Effector memory CD8-positive, alpha-beta T cell (primary cell): Measurements from ENCODE around the gene THY1.

Experiments
- ATAC-seq: fragments of 150-1000 bp; cut with Tn5 transposase; replicated peaks from 2 replicates; pipeline ENCODE4 v1.10.0; 2021; ENCODE audit warnings: mild to moderate bottlenecking, moderate library complexity
- DNase-seq, 3 experiments: peaks; one replicate each; pipeline ENCODE4 v3.0.0; 2021
- H3K27ac Mint-ChIP-seq, 2 donors: one replicate each; pipeline ENCODE4 v1.8.0; 2022; ENCODE audit warnings: mild to moderate bottlenecking in 2 of 2, mixed read lengths in 2 of 2, moderate library complexity in 2 of 2
- H3K27me3 Mint-ChIP-seq, 2 donors: one replicate each; pipeline ENCODE4 v1.8.0; 2022; ENCODE audit warnings: mixed read lengths in 2 of 2
- H3K36me3 Mint-ChIP-seq: one replicate; pipeline ENCODE4 v1.8.0; 2022; ENCODE audit warnings: mild to moderate bottlenecking, moderate library complexity, mixed read lengths; ENCODE audit not compliant: insufficient read depth
- H3K4me1 Mint-ChIP-seq, 2 donors: one replicate each; pipeline ENCODE4 v1.8.0; 2022; ENCODE audit warnings: low read depth in 2 of 2, mixed read lengths in 2 of 2
- H3K4me3 Mint-ChIP-seq, 2 donors: one replicate each; pipeline ENCODE4 v1.8.0; 2022; ENCODE audit warnings: mild to moderate bottlenecking in 2 of 2, mixed read lengths in 2 of 2, moderate library complexity in 2 of 2
- H3K9me3 Mint-ChIP-seq, 2 donors: one replicate each; pipeline ENCODE4 v1.8.0; 2022; ENCODE audit warnings: mixed read lengths in 2 of 2

The THY1 gene

GRCh38 chr11:119420631-119421030, 2.3 kb downstream of the THY1 start:
- H3K27ac Mint-ChIP-seq, result no peak overlapping the region
- DNase-seq, result no peak
- peaks cover 77 to 91% of the 10 kb centered on the region in 2 donors for H3K27me3 Mint-ChIP-seq

DNA sequence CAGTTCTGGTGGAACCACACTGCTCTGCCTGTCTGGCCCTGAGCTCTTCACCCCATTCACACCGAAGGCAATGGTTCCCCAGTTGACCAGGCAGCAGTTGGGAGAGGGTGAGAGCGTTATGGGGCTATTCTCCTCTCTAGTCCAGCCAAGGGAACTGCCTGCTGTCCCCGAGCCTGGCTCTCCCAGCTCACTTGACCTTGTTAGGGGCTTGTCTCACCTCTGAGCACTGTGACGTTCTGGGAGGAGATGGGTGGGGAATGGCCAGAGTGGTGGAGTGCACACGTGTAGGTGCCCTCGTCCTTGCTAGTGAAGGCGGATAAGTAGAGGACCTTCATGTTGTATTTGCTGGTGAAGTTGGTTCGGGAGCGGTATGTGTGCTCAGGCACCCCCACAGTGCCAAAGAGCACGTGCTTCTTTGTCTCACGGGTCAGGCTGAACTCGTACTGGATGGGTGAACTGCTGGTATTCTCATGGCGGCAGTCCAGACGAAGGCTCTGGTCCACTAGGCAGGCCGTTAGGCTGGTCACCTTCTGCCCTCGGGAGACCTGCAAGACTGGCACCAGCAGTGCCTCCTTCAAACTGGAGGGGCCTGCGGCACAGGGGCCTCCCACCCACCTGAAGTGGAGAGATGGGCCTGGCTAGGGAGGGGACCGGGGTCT, 3.0 kb downstream of the THY1 start:
- Mint-ChIP-seq H3K9me3 (no peaks in the 10 kb centered on the region), H3K27ac (no peak overlapping the region), H3K27me3 (peaks cover 73 to 90% of the 10 kb centered on the region in 2 donors), H3K36me3 (no peaks in the 10 kb centered on the region), H3K4me1 (peaks cover 9 to 10% of the 10 kb centered on the region in 2 donors), H3K4me3 (no peak overlapping the region)
- no peak for ATAC-seq
- no peak for DNase-seq

More at GRCh38 chr11:119420631-119421030, 2.3 kb downstream of the THY1 start:
- H3K4me1 Mint-ChIP-seq, result peaks cover 10% of the 10 kb centered on the region in 2 donors
- H3K9me3 Mint-ChIP-seq, result no peaks in the 10 kb centered on the region
- no peak for ATAC-seq
- no peak overlapping the region for H3K4me3 Mint-ChIP-seq
- H3K36me3 Mint-ChIP-seq, result no peaks in the 10 kb centered on the region

- ATAC-seq (no peak), DNase-seq (no peak)
- Mint-ChIP-seq H3K9me3 (peaks cover 0 to 3% of the 10 kb centered on the region in 2 donors), H3K27me3 (peaks cover 70 to 83% of the 10 kb centered on the region in 2 donors), H3K36me3 (no peaks in the 10 kb centered on the region), H3K4me3 (no peak overlapping the region), H3K27ac (no peak overlapping the region), H3K4me1 (peaks cover 9 to 10% of the 10 kb centered on the region in 2 donors)
Observed at GRCh38 chr11:119419246-119419645, 3.7 kb downstream of the THY1 start.

- ATAC-seq (no peak), DNase-seq (no peak)
- Mint-ChIP-seq H3K27ac (no peak overlapping the region), H3K4me3 (no peak overlapping the region), H3K4me1 (peaks cover 9 to 10% of the 10 kb centered on the region in 2 donors), H3K36me3 (no peaks in the 10 kb centered on the region), H3K27me3 (peaks cover 68 to 78% of the 10 kb centered on the region in 2 donors), H3K9me3 (peaks cover 0 to 3% of the 10 kb centered on the region in 2 donors)
Observed at GRCh38 chr11:119418759-119419158, 4.2 kb downstream of the THY1 start.

GRCh38 chr11:119417726-119418540, 5.0 kb downstream of the THY1 start:
- Mint-ChIP-seq H3K4me1 (peaks cover 9 to 10% of the 10 kb centered on the region in 2 donors), H3K27ac (no peak overlapping the region), H3K36me3 (no peaks in the 10 kb centered on the region), H3K4me3 (no peak overlapping the region), H3K9me3 (peaks cover 0 to 3% of the 10 kb centered on the region in 2 donors), H3K27me3 (peaks cover 61 to 69% of the 10 kb centered on the region in 2 donors)
- DNase-seq (no peak), ATAC-seq (no peak)

- Mint-ChIP-seq H3K4me1 (peaks cover under 1 to 2% of the 10 kb centered on the region in 2 donors), H3K9me3 (peaks cover 0 to 3% of the 10 kb centered on the region in 2 donors), H3K36me3 (no peaks in the 10 kb centered on the region), H3K27ac (no peak overlapping the region), H3K27me3 (peaks cover 50 to 59% of the 10 kb centered on the region in 2 donors), H3K4me3 (no peak overlapping the region)
- DNase-seq (no peak), ATAC-seq (no peak)
Observed at GRCh38 chr11:119416606-119417580, 6.1 kb downstream of the THY1 start.

GRCh38 chr11:119415966-119416365, 7.0 kb downstream of the THY1 start:
- DNase-seq, result no peak
- Mint-ChIP-seq H3K36me3 (no peaks in the 10 kb centered on the region), H3K9me3 (peaks cover 0 to 3% of the 10 kb centered on the region in 2 donors), H3K4me3 (no peak overlapping the region), H3K27ac (no peak overlapping the region), H3K27me3 (peaks cover 45 to 53% of the 10 kb centered on the region in 2 donors), H3K4me1 (no peaks in the 10 kb centered on the region)
- no peak for ATAC-seq

DNA sequence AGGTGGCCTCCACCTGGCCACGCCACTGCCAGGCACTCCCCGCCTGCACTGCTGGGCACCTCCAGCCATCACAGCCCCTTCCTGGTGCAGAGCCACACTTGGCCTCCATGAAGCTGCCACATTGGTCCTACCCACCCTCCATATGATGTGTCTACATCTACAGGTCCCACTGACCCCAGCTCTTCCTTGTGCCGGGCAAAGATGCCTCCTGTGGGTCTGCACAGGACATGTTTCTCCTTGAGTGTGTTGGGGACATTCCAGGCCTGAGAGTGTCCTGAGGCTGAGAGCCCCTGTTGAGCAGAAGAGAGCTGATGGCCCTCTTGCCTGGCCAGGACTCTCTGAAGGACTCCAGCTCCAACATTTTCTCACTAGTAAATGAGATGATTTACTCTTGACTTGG, 7.5 kb downstream of the THY1 start:
- H3K36me3 Mint-ChIP-seq, result no peaks in the 10 kb centered on the region
- H3K9me3 Mint-ChIP-seq, result peaks cover 0 to 3% of the 10 kb centered on the region in 2 donors
- DNase-seq (no peak), ATAC-seq (no peak)
- H3K4me1 Mint-ChIP-seq, result no peaks in the 10 kb centered on the region
- no peak overlapping the region for H3K27ac Mint-ChIP-seq
- H3K27me3 Mint-ChIP-seq, result peaks cover 41 to 49% of the 10 kb centered on the region in 2 donors
- no peak overlapping the region for H3K4me3 Mint-ChIP-seq

DNA sequence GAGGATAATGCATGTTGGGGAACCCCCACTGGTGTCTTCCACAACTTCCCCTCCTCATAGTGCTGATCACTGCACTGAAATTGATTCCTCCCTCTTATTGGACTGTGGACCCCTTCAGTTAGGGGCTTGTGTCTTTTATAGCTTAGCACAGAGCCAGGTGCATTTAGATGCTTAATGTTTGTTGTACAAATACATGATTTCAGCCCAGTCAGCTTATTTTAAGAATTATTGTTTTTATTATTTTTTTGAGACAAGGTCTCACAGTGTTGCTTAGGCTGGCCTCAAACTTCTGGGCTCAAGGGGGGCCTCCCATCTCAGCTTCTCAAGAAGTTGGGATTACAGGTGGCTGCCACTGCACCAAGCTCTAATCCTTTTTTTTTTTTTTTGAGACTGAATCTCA, 8.2 kb downstream of the THY1 start:
- no peak overlapping the region for H3K27ac Mint-ChIP-seq
- no peaks in the 10 kb centered on the region for H3K36me3 Mint-ChIP-seq
- no peaks in the 10 kb centered on the region for H3K4me1 Mint-ChIP-seq

GRCh38 chr11:119414321-119414720, 8.7 kb downstream of the THY1 start:
- no peaks in the 10 kb centered on the region for H3K4me1 Mint-ChIP-seq
- H3K4me3 Mint-ChIP-seq, result no peak overlapping the region
- no peak overlapping the region for H3K27ac Mint-ChIP-seq
- H3K9me3 Mint-ChIP-seq, result peaks cover 0 to 3% of the 10 kb centered on the region in 2 donors
- DNase-seq (no peak), ATAC-seq (no peak)
- no peaks in the 10 kb centered on the region for H3K36me3 Mint-ChIP-seq
- peaks cover 29 to 37% of the 10 kb centered on the region in 2 donors for H3K27me3 Mint-ChIP-seq

More for the DNA sequence above, 8.2 kb downstream of the THY1 start:
- H3K4me3 Mint-ChIP-seq, result no peak overlapping the region
- peaks cover 0 to 3% of the 10 kb centered on the region in 2 donors for H3K9me3 Mint-ChIP-seq
- peaks cover 33 to 42% of the 10 kb centered on the region in 2 donors for H3K27me3 Mint-ChIP-seq
- ATAC-seq (no peak), DNase-seq (no peak)

DNA sequence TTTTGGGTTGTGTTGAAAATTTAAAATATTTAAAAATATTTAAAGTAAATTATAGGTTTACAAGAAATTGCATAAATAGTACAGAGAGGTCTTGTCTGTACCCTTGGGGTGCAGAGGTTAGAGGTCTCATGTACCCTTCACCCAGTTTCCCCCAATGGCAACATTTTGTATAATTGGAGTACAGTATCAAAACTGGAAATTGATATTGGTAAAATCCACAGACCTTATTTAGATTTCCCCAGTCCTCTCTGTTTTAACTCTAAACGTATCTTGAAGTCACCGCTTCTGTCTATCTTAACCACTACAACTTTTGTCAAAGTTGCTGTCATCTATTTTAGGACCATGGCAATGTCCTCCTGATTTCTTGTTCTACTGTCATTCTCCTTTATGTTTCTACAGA, 10.9 kb downstream of the THY1 start:
- DNase-seq (no peak), ATAC-seq (no peak)
- Mint-ChIP-seq H3K27me3 (peaks cover 11 to 16% of the 10 kb centered on the region in 2 donors), H3K27ac (no peak overlapping the region), H3K4me1 (no peaks in the 10 kb centered on the region), H3K9me3 (peaks cover 0 to 3% of the 10 kb centered on the region in 2 donors), H3K36me3 (no peaks in the 10 kb centered on the region), H3K4me3 (no peak overlapping the region)

- ATAC-seq, result no peak
- Mint-ChIP-seq H3K27me3 (peaks cover 3 to 5% of the 10 kb centered on the region in 2 donors), H3K4me3 (no peak overlapping the region), H3K36me3 (peaks cover 4% of the 10 kb centered on the region), H3K4me1 (no peaks in the 10 kb centered on the region), H3K27ac (no peak overlapping the region), H3K9me3 (peaks cover 0 to 3% of the 10 kb centered on the region in 2 donors)
- no peak for DNase-seq
Observed at GRCh38 chr11:119410501-119410900, 12.5 kb downstream of the THY1 start.

GRCh38 chr11:119409731-119410130, 13.2 kb downstream of the THY1 start:
- DNase-seq, result no peak
- no peak for ATAC-seq
- Mint-ChIP-seq H3K27me3 (peaks cover 0 to 5% of the 10 kb centered on the region in 2 donors), H3K4me3 (no peak overlapping the region), H3K9me3 (peaks cover 0 to 3% of the 10 kb centered on the region in 2 donors), H3K36me3 (peaks cover 4% of the 10 kb centered on the region), H3K27ac (no peak overlapping the region), H3K4me1 (no peaks in the 10 kb centered on the region)
